SK-N-DZ (cell line): Measurements from ENCODE around the gene MAP4K2.

Experiments
- DNase-seq: peaks from one replicate; pipeline ENCODE4 v3.0.0-alpha.2; 2015; ENCODE audit warnings: low spot score

The MAP4K2 gene

GRCh38 chr11:64755681-64756361 is 47.2 kb downstream of the MAP4K2 start:
- DNase-seq: no peak

- DNase-seq: no peak
Measured at GRCh38 chr11:64754919-64755662, 47.9 kb downstream of the MAP4K2 start.

GRCh38 chr11:64754124-64754918 is 48.7 kb downstream of the MAP4K2 start:
- DNase-seq: no peak

GRCh38 chr11:64753380-64754123 is 49.5 kb downstream of the MAP4K2 start:
- no peak for DNase-seq

GRCh38 chr11:64753019-64753379 is 50.0 kb downstream of the MAP4K2 start:
- no peak for DNase-seq

- peak; percentile 67 for DNase-seq
Measured at GRCh38 chr11:64752175-64752970, 50.6 kb downstream of the MAP4K2 start.

- DNase-seq: no peak
Measured at GRCh38 chr11:64751580-64751979, 51.4 kb downstream of the MAP4K2 start.

- DNase-seq: no peak
Measured at GRCh38 chr11:64751136-64751535, 51.9 kb downstream of the MAP4K2 start.

GRCh38 chr11:64750361-64751054 is 52.5 kb downstream of the MAP4K2 start:
- no peak for DNase-seq

- no peak for DNase-seq
Measured at GRCh38 chr11:64747961-64748665, 54.9 kb downstream of the MAP4K2 start.

- DNase-seq: no peak
Measured at GRCh38 chr11:64746486-64746885, 56.5 kb downstream of the MAP4K2 start.

- peak; percentile 77 for DNase-seq
Measured at GRCh38 chr11:64745521-64746328, 57.3 kb downstream of the MAP4K2 start.

- DNase-seq: no peak
Measured at GRCh38 chr11:64745189-64745520, 57.9 kb downstream of the MAP4K2 start.

- DNase-seq: no peak
Measured at GRCh38 chr11:64744544-64745188, 58.3 kb downstream of the MAP4K2 start.

GRCh38 chr11:64743591-64744543 is 59.1 kb downstream of the MAP4K2 start, which contains the start of gene RASGRP2:
RASGRP2 (minus strand) TSS chr11:64744142; CDS start chr11:64742866, 1,276 bp downstream.
- no peak for DNase-seq

GRCh38 chr11:64742889-64743590 is 60.0 kb downstream of the MAP4K2 start:
- DNase-seq: no peak
